ENCODE data around the gene ENOX1. TPM values are rescaled to one million over a fixed set of nuclear protein-coding genes. Genes with fewer than 3 reads are reported as not detected.

Gene ENOX1
- total RNA-seq, 1 donor from 2014 or later: 0.60 TPM

DNA sequence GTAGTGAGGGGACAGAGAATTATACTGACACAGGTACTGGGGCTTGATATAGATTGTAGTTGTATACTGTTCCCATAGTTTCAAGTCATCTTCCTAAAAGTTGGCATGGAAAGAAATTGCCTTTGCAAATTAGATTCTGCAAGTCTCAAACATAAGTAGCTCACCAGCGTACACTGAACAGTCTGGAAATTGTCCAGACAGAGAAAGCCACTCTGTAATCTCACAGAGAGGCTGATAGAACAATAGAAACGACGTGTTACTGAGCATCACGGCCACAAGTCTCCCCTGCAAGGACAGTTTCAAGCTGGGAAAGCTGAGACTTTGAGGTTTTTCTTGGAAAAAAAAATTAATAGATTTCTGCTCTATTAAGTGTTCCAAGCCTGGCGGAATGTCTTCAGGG, 534.8 kb downstream of the ENOX1 start:
- H3K27ac ChIP-seq (replicated peaks): no peak overlapping the region
- intact Hi-C loops (cut with micrococcal nuclease): no loop called here
- H3K4me1 ChIP-seq: peaks cover 5% of the 10 kb centered on the region
- no peak overlapping the region for H3K4me3 ChIP-seq
- no peaks in the 10 kb centered on the region for H3K9me3 ChIP-seq (replicated peaks)
- TF ChIP-seq, protein P1, sequence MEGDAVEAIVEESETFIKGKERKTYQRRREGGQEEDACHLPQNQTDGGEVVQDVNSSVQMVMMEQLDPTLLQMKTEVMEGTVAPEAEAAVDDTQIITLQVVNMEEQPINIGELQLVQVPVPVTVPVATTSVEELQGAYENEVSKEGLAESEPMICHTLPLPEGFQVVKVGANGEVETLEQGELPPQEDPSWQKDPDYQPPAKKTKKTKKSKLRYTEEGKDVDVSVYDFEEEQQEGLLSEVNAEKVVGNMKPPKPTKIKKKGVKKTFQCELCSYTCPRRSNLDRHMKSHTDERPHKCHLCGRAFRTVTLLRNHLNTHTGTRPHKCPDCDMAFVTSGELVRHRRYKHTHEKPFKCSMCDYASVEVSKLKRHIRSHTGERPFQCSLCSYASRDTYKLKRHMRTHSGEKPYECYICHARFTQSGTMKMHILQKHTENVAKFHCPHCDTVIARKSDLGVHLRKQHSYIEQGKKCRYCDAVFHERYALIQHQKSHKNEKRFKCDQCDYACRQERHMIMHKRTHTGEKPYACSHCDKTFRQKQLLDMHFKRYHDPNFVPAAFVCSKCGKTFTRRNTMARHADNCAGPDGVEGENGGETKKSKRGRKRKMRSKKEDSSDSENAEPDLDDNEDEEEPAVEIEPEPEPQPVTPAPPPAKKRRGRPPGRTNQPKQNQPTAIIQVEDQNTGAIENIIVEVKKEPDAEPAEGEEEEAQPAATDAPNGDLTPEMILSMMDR (IDR thresholded peaks at IDR 0.05; ENCODE audit: borderline replicate concordance): no peak
- H3K36me3 ChIP-seq: no peaks in the 10 kb centered on the region
- no peak for DNase-seq
- H3K27me3 ChIP-seq (ENCODE audit: low read depth): no peaks in the 10 kb centered on the region

DNA sequence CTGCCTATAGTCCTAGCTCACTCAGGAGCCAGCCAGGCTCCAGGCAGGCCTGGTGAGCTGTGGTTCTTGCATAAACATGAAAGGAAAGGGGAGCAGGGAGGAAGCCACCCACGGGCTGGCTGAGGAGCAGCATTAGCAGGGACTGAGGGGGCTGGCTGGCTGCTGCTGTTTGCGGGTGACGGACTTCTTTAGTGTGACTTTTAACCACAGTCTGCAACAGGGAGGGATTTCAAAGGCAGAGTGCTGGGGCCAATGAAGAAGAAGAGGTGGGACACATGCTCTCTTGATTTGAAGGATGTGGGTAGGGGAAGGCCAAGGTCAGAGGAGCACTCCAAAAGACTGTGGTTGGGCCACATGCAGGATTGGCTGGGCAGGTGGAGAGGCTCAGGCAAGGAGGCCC, 540.4 kb downstream of the ENOX1 start:
- TF ChIP-seq, protein P1 (IDR thresholded peaks at IDR 0.05; ENCODE audit: borderline replicate concordance): no peak
- Histone ChIP-seq H3K4me1 (peaks cover 4% of the 10 kb centered on the region), H3K36me3 (no peaks in the 10 kb centered on the region), H3K27ac (replicated peaks) (no peak overlapping the region), H3K4me3 (no peak overlapping the region), H3K27me3 (ENCODE audit: low read depth) (no peaks in the 10 kb centered on the region), H3K9me3 (replicated peaks) (no peaks in the 10 kb centered on the region)
- DNase-seq: no peak
- intact Hi-C loops (cut with micrococcal nuclease): no loop called here

DNA sequence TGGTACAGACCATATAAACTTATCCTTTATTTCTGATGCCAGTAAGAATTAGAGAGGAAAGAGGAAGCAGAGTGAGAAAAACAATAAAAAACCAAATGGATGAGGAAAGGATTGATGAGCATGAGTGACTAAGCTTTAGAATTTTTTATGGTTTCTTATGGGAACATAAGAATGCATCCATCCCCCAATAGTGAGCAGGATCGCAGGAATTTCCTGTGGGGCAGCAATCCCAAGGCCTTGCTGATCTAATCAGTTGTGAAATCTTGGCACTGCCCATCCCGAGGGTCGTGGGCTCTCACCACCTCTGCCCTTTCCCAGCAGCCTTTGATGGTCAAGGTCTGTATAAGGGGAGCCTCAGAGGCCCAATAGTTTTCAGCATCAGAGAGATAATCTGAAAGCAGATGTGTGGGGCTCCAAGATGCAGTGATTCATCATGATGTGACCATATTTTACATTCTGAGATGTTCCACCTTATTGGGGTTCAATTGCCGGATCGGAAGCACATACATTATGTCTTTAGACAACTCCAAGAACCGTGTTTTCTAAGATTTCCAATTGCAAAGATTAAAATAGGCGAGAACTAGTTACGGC, 541.3 kb downstream of the ENOX1 start:
- DNase-seq: no peak
- intact Hi-C loops (cut with micrococcal nuclease): no loop called here

DNA sequence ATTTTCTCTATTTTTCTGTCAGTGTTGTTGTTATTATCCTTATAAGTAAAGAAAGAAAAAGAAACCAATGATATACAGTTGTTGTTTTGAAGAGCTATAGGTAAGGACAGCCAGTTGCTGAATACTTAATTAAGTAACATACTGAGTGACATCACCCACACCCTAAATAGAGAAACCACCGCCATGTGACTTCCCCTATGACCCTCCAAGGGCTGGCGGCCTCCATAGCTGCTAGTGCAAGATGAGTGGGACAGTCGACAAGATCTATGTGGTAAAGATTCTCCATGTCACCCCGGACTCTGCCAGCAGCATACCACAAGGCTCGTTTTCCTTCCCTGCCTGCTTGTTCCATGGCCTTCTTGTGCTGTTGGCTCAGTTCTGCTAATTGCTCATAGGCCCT, 542.3 kb downstream of the ENOX1 start:
- intact Hi-C loops (cut with micrococcal nuclease): no loop called here
- TF ChIP-seq, protein P1 (IDR thresholded peaks at IDR 0.05; ENCODE audit: borderline replicate concordance): no peak
- H3K27ac ChIP-seq (replicated peaks): no peak overlapping the region

More for the DNA sequence above, 541.3 kb downstream of the ENOX1 start:
- Histone ChIP-seq H3K9me3 (replicated peaks) (no peaks in the 10 kb centered on the region), H3K4me3 (no peak overlapping the region), H3K36me3 (no peaks in the 10 kb centered on the region), H3K27ac (replicated peaks) (no peak overlapping the region), H3K4me1 (peaks cover 4% of the 10 kb centered on the region), H3K27me3 (ENCODE audit: low read depth) (no peaks in the 10 kb centered on the region)
- TF ChIP-seq, protein P1 (IDR thresholded peaks at IDR 0.05; ENCODE audit: borderline replicate concordance): no peak

DNA sequence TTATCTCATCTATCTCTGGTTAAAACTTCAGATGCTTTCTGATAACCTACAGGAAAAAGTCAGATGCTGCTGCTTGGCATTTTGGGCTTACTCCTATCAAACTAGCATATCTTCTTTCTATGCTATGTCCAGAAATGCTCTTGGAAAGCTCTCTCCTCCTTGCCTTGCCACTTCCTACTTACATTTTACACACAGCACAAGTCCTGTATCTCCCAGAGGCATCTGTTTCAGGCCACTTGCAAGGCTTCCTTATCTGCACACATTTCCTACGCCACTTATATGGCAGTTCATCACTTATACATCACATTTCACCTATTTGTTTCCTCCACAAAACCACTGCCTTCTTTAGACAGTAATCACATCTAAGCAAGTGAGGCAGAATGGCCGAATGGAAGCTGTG, 543.1 kb downstream of the ENOX1 start:
- TF ChIP-seq, protein P1 (IDR thresholded peaks at IDR 0.05; ENCODE audit: borderline replicate concordance): no peak
- Histone ChIP-seq H3K9me3 (replicated peaks) (no peaks in the 10 kb centered on the region), H3K4me3 (no peak overlapping the region), H3K27me3 (ENCODE audit: low read depth) (no peaks in the 10 kb centered on the region), H3K36me3 (no peaks in the 10 kb centered on the region), H3K27ac (replicated peaks) (no peak overlapping the region), H3K4me1 (peaks cover 4% of the 10 kb centered on the region)
- DNase-seq: no peak
- intact Hi-C loops (cut with micrococcal nuclease): no loop called here

More for the DNA sequence above, 542.3 kb downstream of the ENOX1 start:
- Histone ChIP-seq H3K27me3 (ENCODE audit: low read depth) (no peaks in the 10 kb centered on the region), H3K9me3 (replicated peaks) (no peaks in the 10 kb centered on the region), H3K4me3 (no peak overlapping the region), H3K4me1 (peaks cover 4% of the 10 kb centered on the region), H3K36me3 (no peaks in the 10 kb centered on the region)
- DNase-seq: no peak
